Smooth muscle cell (in vitro differentiated cells): Measurements from ENCODE around the gene CACNG4. TPM values are rescaled to one million over a fixed set of nuclear protein-coding genes. Genes with fewer than 3 reads are reported as not detected.

Experiments used
- DNase-seq: peaks from one replicate; lab custom pipeline; 2025; ENCODE audit not compliant: unreplicated experiment; lab: John Stamatoyannopoulos, UW
- H2AFZ ChIP-seq: fragments of 200-600 bp; sonication (generic); 2 replicates; pipeline ENCODE4 v1.6.0; 2016; ENCODE audit warnings: antibody characterized with exemption, low read depth, mild to moderate bottlenecking
- H3F3A ChIP-seq: fragments of 200-600 bp; sonication (generic); 2 replicates; pipeline ENCODE4 v1.6.0; 2017; ENCODE audit warnings: antibody characterized with exemption, low read depth
- H3K27ac ChIP-seq: fragments of 200-600 bp; sonication (generic); 2 replicates; pipeline ENCODE4 v1.5.1; 2016; ENCODE audit warnings: low read depth, mild to moderate bottlenecking
- H3K27me3 ChIP-seq: fragments of 200-600 bp; sonication (generic); 2 replicates; pipeline ENCODE4 v1.6.1; 2016; ENCODE audit warnings: low read depth, mild to moderate bottlenecking
- H3K36me3 ChIP-seq: fragments of 200-600 bp; sonication (generic); 2 replicates; pipeline ENCODE4 v1.5.1; 2016; ENCODE audit warnings: low read depth
- H3K4me1 ChIP-seq: fragments of 200-600 bp; sonication (generic); 2 replicates; pipeline ENCODE4 v1.5.1; 2016; ENCODE audit warnings: low read depth
- H3K4me2 ChIP-seq: fragments of 200-600 bp; sonication (generic); 2 replicates; pipeline ENCODE4 v1.6.0; 2016; ENCODE audit warnings: mild to moderate bottlenecking
- H3K4me3 ChIP-seq: fragments of 200-600 bp; sonication (generic); 2 replicates; pipeline ENCODE4 v1.5.1; 2016; ENCODE audit warnings: mild to moderate bottlenecking
- H3K79me2 ChIP-seq: fragments of 200-600 bp; sonication (generic); 2 replicates; pipeline ENCODE4 v1.6.0; 2016; ENCODE audit warnings: low read depth, mild to moderate bottlenecking
- H3K9ac ChIP-seq: fragments of 200-600 bp; sonication (generic); 2 replicates; pipeline ENCODE4 v1.6.0; 2016; ENCODE audit warnings: low read depth
- H3K9me3 ChIP-seq: fragments of 200-600 bp; sonication (generic); replicated peaks from 2 replicates; pipeline ENCODE4 v1.5.1; 2016; ENCODE audit warnings: low read depth
- H4K20me1 ChIP-seq: fragments of 200-600 bp; sonication (generic); 2 replicates; pipeline ENCODE4 v1.6.0; 2016; ENCODE audit warnings: low read depth
- CTCF ChIP-seq: fragments of 200-600 bp; sonication (generic); IDR thresholded peaks from 2 replicates; pipeline ENCODE4 v1.5.1; 2017; ENCODE audit warnings: borderline replicate concordance, mild to moderate bottlenecking, antibody characterized with exemption; ENCODE audit not compliant: insufficient read depth, poor library complexity, severe bottlenecking
- WGBS: methylation state at CpG from one replicate; pipeline ENCODE4 v1.1.7; 2016; ENCODE audit warnings: low lambda C conversion rate; 5-methylcytosine and 5-hydroxymethylcytosine counted together
- polyA plus RNA-seq: library from polyadenylated mRNA; unstranded; fragments of >200 nt; fragmentation: Nextera tagmentation; extraction: Ambion mirVana; gene quantifications from 2 replicates; pipeline ENCODE4 v1.2.1, GENCODE V29; 2016
- total RNA-seq: library from RNA; depleted of rRNA; stranded (reverse); fragments of >200 nt; gene quantifications from 2 replicates; pipeline ENCODE4 v1.2.3, GENCODE V29; 2014

The CACNG4 gene
- total and polyA plus RNA-seq, 2 experiments from 2014 or later, result 1.4 to 6.5 TPM

GRCh38 chr17:66955821-66956220 lies 8.7 kb upstream of the CACNG4 start:
- Histone ChIP-seq H3F3A (no peaks in the 10 kb centered on the region), H3K4me2 (no peak overlapping the region), H3K9me3 (no peaks in the 10 kb centered on the region), H3K27me3 (peaks cover 12% of the 10 kb centered on the region), H3K36me3 (no peaks in the 10 kb centered on the region), H3K79me2 (no peaks in the 10 kb centered on the region), H3K9ac (no peak overlapping the region), H3K4me1 (peaks cover 7% of the 10 kb centered on the region), H4K20me1 (no peaks in the 10 kb centered on the region), H3K27ac (no peak overlapping the region), H3K4me3 (no peak overlapping the region), H2AFZ (no peak overlapping the region)
- DNase-seq, result no peak
- 91% methylated on average over 5 of the region's 5 CpGs for WGBS
- TF ChIP-seq CTCF, result no peak

DNA sequence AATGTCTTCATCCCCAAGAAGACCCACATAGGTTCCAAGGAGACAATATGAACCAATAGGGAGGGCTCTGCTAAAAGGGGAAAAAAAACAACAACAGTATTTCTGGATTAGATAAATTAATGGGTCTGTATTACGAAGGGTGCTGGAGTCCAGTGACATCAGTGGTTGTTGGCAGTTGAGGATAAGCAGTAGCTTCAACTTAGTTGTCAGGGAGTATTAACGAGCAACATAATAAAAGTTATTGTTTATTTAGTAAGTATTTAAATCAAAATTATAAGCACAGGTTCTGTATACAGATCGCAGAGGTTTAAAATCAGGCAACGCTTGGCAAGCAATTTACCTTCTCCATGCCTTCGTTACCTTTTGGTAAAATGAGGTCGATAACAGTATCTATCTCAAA lies 7.6 kb upstream of the CACNG4 start:
- H3K79me2 ChIP-seq, result no peaks in the 10 kb centered on the region
- no peaks in the 10 kb centered on the region for H3K36me3 ChIP-seq
- DNase-seq, result no peak
- no peaks in the 10 kb centered on the region for H4K20me1 ChIP-seq
- H3K9me3 ChIP-seq, result no peaks in the 10 kb centered on the region
- H3K4me1 ChIP-seq, result peaks cover 7% of the 10 kb centered on the region
- H3F3A ChIP-seq, result no peaks in the 10 kb centered on the region
- no peak overlapping the region for H2AFZ ChIP-seq
- no peak overlapping the region for H3K9ac ChIP-seq
- no peak for TF ChIP-seq CTCF
- no peak overlapping the region for H3K27ac ChIP-seq
- no peak overlapping the region for H3K4me3 ChIP-seq
- 95% methylated on average over 6 of the region's 6 CpGs for WGBS
- peaks cover 24% of the 10 kb centered on the region for H3K27me3 ChIP-seq
- H3K4me2 ChIP-seq, result no peak overlapping the region

- no peak for TF ChIP-seq CTCF
- Histone ChIP-seq H3K9me3 (no peaks in the 10 kb centered on the region), H3K9ac (no peak overlapping the region), H3K27me3 (peaks cover 28% of the 10 kb centered on the region), H3K36me3 (no peaks in the 10 kb centered on the region), H3K27ac (no peak overlapping the region), H3K4me1 (peaks cover 4% of the 10 kb centered on the region), H3K4me2 (no peak overlapping the region), H3K79me2 (no peaks in the 10 kb centered on the region), H2AFZ (no peak overlapping the region), H3F3A (no peaks in the 10 kb centered on the region), H4K20me1 (no peaks in the 10 kb centered on the region), H3K4me3 (no peak overlapping the region)
- DNase-seq, result no peak
- WGBS, result 85% methylated on average over 8 of the region's 8 CpGs
These were observed 7.2 kb upstream of the CACNG4 start for GRCh38 chr17:66957343-66957742.

DNA sequence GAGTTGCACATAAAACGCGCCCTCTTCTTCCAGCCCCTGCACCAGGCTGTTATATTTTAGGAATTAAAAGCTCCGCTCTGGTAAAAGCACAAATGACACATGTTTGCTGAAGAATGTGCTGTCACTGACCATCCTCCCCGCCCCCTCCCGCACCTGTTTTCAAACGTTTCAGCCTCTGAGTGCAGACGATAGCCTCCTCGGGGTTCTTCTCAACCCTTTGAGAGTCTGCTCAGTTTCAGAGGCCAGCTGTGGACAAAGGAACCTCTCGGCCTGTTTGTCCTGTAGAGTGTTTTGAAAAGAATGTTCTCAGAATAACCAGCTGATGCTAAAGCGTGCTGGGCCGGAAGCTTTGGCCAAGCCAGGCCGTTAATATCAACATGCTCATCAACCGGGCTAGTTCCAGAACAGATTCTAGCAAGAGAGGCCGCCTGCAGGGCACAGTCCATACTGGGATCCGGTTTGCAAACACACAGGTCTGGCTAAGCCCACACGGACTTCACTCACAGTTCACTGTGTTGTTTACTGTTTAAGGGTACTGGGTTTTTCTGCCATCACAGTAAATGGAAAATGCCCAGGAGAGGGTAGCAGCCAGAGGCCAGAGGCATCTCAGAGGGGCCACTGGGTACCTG lies 6.4 kb upstream of the CACNG4 start:
- H3K79me2 ChIP-seq, result no peaks in the 10 kb centered on the region
- DNase-seq, result no peak

More for the DNA sequence above, 6.4 kb upstream of the CACNG4 start:
- Histone ChIP-seq H3K27me3 (peaks cover 35% of the 10 kb centered on the region), H2AFZ (no peak overlapping the region), H3K4me1 (no peaks in the 10 kb centered on the region), H3K36me3 (no peaks in the 10 kb centered on the region), H3K9me3 (no peaks in the 10 kb centered on the region), H3F3A (no peaks in the 10 kb centered on the region), H3K9ac (no peak overlapping the region), H4K20me1 (no peaks in the 10 kb centered on the region), H3K27ac (no peak overlapping the region), H3K4me3 (no peak overlapping the region), H3K4me2 (no peak overlapping the region)
- WGBS, result 58% methylated on average over 16 of the region's 16 CpGs
- TF ChIP-seq CTCF, result no peak
